ENCODE measurements around the gene TBC1D10B.

TBC1D10B gene

DNA sequence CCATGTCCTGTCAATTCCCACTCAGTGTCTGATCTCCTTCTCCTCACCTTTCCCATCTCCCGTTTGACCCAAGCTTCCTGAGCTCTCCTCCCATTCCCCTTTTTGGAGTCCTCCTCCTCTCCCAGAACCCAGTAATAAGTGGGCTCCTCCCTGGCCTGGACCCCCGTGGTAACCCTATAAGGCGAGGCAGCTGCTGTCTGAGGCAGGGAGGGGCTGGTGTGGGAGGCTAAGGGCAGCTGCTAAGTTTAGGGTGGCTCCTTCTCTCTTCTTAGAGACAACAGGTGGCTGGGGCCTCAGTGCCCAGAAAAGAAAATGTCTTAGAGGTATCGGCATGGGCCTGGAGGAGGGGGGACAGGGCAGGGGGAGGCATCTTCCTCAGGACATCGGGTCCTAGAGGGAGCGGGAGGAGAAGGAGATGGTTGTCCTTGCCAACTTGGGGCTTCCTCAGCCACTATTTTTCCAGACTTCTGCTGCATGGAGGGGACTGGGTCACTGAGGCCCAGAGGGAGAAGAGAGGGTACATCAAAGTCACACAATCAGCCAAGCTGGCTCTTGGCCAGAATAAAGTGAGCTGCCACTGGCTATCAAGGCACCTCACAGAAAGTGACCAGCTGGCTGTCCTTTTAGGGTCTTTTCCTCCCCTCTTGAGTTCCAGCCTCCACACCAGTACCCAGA is 1.9 kb upstream of the TBC1D10B start:
- DNase-seq, result no peak

DNA sequence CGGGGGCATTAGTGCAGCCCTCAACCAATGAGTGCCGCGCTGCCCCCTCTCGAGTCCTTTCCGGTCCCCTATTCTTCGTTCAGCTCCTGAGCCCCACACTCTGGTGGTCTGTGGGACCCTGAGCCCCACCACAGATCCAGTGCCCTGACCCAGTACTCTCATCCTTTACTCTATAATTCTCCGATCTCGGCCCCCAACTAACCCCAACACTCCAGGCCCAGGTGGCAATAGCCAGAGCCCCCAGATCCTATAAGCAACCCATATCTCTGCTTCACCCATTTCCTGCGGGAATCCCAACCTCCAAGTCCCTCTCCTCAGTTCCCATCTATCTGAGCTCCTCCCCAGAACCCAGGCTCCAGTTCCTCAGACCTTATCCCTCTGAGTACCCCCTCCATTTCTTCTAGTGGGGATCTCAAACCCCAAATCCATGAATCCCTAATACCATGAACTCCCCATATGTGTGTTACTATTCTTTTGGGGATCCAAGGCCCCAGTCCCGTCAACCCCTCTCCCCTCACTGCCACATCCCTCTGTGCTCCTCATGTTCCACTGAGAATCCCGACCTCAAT is 1.0 kb upstream of the TBC1D10B start:
- DNase-seq, result no peak

DNA sequence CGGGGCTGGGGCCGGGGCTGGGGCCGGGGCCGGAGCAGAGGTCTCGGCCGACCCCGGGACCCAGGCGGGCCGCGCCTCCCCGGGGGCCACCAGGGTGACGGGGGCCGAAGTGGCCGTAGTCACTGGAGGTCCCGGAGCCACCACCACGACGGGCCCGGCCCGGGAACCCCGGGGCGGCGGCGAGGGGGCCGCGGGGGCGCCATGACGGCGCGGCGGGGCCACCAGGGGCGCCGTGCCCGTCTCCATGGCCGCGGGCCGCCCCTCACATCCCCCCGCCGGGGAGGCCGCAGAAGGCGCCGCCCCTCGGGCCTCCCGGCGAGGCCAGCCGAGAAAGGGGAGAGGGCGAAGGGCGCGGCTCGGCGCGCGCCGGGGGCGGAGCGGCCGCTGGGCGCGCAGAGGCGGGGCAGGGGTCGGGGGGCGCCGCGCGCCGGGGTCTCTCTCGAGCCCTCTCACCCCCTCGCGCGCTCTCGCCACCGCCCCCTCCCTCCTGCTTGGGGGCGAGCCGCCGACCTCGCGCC is 297 bp downstream of the TBC1D10B start:
- DNase-seq, result peak in 1 of 4 experiments; percentile 57

DNA sequence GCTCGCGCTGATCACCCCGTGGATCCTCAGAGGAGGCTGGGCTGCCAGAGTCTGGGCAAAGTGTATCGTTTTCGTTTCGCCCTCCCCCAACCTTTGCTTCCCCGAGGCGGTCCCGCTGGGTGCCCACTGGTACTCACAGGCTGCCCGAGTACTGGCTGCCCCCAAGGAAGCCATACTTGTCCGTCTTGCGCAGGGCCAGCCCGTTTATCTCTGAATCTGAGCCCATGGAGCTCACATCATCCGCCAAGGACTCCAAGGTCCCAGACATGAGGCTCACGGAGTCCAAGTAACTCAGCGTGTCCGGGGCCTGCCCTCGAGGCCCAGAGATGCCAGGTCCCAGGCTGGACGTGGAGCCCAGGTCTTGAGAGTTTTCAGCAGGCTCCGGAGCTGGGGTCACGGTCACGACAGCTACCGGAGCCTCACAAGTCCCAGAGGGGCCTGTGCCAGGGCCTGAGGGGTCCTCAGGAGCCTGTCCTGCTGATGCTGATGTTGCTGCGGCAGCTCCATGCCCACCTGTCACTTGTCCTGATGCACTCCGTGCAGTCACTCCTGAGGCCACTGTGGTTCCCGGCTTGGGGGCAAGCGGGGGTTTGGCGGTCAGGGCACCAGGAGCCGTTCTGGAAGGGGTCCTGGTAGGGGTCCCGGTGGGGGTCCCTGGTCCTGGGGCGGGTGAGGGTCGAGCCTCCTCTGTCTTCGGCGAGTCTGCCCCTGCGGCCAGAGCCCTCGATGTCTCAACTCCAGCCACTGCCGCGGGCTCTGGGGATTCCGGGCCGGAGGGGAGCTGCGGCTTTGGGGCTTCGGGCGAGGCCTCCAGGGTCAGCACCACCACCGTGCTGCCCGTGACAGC is 980 bp downstream of the TBC1D10B start:
- DNase-seq, result peak in 1 of 4 experiments; percentile 7

DNA sequence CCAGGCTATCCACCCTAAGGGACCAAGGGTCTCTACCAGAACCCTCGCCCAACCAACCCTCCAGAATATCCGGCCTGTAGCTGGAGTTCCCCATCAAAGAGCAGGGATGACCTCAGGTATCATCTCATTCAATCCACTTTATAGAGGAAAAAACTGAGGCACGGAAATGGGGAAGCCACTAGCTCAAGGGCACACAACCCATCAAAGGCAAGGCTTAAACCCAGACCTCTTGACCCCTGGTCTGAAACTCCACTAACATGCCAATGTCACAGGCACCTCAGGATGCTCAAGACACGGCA is 1.6 kb downstream of the TBC1D10B start:
- no peak for DNase-seq

DNA sequence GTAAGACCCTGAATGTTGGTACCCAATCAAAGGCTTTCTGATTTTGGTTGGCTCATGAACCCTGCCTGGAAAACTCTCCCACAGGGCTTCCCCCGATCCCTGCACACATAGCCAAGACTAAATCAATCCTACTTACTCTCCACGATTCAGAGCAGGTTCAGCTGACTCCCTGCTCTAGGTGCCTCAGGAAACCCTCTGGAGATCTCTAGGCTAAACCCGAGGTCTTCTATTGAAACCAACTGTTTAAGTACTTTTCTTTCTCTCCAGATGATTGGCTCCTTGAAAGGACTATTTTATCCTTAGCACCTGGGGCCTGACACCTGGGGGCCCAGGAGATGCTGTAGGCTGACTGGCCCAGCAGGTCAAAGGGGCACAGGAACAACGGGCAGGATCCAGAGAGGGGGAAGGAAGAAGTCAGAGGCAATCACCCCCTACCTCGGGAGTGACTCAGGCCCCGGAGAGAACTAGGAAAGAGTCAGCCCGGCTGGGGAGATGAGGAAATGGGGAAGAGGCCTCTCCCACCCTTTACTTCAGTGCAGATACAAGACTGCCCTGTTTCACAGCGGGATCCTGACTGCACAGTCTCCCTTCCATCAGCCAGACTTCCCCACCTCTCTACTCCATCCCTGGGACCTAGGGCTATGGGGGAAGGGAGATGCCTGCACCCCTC is 2.0 kb downstream of the TBC1D10B start:
- no peak for DNase-seq

DNA sequence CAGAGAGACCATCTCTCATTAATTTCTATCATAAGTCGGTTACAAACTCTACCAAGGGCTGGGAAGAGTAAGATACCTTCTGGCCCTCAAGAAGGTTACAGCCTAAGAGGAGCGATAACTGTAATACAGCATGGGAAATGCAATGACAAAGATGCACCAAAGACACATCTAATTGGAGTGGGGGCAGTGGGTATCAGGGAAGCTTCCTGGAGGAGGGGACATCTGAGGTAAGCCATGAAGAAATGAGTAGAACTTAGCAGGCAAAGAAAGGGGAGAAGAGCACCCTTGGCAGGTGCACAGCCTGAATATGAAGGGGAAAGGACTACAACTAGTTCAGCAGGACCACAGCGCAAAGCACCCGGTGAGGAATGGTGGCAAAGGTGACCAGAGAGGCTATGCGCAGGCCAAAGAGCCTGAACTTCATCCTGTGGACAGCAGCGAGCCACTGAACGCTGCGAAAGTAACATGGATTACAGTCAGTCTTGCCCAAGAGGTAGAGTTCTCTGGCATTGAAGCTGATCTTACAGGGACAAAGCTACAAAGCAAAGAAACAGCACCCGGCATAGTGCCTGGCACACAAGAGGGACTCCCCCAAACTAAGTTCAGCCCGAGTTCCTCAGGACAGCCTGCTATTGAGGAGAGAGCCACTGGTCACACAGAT is 2.8 kb downstream of the TBC1D10B start:
- no peak for DNase-seq

DNA sequence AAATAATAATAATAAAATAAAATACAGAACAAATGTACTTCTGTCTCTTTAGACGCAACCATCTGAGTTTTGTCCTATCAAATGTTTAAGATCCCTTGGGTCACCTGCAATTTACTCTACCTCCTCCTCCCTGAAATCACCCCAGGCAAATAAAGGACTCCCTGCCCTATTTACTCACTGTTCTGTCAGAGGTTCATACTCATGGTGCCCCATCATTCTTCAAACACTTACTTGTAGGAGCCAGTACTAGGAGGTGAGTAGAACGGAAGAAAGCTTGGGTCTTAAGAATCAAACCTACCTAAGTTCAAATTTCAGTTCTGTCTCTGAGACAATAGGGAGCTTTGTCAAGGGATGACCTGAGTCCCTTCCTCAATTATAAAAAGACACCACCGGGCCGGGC is 3.8 kb downstream of the TBC1D10B start:
- DNase-seq, result no peak

DNA sequence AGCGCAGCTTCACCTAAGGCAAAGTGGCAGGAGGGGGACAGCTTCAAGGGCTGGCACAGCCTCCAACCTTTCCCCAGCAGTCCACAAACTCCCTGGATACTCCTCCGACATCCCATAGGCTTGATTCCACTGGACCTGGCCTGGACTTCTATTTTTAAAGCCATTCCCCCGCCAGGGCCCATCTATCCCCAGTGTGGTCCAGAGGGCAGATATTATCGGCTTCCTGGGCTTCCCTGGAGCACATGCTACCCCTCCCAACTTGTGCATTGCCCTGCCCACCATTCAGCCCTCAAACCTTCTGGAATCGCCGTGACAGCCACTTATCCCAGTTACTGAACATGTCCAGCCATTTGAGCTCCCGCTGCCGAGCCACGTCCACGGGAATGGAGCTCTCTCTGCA is 5.1 kb downstream of the TBC1D10B start:
- no peak for DNase-seq

DNA sequence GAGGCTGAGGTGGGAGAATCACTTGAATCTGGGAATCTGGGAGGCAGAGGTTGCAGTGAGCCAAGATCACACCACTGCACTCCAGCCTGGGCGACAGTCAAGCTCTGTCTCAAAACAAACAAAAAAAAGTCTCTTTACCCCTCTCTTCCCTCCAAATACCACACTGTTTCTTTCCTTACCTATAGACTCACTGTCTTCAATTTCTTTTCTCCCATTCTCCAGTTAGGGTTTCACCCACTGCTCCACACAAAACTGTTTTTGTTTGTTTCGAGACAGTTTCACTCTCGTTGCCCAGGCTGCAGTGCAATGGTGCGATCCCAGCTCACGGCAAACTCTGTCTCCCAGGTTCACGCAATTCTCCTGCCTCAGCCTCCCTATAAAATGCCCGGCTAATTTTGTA is 9.1 kb downstream of the TBC1D10B start:
- no peak for DNase-seq

DNA sequence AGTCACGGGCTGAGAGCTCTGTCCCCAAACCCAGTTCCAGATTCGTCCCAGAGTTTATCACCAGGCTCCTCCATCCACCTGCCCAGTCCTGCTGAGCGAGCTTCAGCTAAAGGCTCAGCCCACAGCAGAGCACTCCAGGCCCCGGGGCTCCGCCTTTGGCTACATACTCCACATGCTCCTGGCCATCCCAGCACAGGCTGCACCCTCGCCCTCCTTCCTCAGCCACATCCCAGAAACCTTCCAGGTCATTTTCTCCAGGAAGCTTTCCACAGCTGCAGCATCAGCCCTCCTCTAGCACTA is 10.5 kb downstream of the TBC1D10B start:
- no peak for DNase-seq

DNA sequence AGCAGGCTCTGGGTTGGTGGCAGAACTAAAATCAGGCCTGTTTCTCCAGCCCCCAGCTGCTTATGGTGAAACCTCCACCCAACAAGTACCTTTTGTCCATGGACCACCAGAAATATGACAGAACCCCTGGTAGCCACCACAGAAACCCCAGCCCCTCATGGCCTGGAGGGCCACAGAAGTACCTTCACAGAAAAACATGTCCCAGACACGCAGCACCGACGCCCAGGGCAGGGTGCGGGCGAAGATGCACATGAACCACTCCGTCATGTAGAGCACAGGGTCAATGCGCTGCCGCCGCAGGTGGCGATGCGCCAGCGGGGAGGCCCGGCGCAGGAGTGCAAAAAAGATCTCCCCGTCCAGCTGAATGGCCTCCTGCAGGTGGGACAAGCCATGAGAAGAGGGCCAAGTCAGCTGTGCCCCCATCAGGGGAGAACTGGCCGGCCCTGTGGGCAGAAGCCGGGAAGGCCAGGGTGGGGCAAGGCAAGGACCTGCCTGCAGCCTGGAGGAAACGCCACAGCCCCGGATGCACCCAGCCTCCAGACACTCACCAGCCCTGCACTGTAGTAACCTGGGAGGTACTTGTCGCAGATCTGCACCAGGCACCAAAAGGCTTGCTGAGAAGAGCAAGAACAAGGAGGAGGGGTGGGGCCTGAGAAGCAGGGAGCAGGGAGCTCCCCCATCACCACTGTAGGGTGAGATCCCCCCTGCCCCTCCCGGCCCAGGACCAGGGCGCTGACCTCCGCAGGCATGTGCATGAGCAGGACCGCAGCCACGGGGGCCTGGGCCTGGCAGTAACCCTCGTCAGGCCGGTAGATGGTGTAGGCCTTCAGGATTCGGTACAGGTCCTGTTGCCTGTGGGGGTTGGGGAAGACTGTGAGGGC is 11.1 kb downstream of the TBC1D10B start:
- no peak for DNase-seq

DNA sequence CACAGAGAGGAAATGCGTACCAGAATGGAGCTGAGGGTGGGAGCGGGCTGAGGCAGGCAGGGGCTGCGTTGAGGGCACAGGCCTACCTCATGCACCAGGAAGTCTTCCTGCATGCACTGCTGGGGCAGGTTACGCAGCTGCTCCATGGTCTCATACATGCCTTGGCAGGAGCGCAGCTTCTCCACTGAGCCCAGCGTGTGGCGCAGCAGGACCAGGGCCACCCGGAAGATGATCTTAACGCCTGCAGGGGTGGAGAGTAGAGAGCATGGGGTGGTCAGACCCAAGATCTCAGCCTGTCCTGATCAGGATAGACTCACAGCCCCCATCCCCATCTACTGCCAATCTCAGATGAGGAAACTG is 11.7 kb downstream of the TBC1D10B start:
- no peak for DNase-seq

DNA sequence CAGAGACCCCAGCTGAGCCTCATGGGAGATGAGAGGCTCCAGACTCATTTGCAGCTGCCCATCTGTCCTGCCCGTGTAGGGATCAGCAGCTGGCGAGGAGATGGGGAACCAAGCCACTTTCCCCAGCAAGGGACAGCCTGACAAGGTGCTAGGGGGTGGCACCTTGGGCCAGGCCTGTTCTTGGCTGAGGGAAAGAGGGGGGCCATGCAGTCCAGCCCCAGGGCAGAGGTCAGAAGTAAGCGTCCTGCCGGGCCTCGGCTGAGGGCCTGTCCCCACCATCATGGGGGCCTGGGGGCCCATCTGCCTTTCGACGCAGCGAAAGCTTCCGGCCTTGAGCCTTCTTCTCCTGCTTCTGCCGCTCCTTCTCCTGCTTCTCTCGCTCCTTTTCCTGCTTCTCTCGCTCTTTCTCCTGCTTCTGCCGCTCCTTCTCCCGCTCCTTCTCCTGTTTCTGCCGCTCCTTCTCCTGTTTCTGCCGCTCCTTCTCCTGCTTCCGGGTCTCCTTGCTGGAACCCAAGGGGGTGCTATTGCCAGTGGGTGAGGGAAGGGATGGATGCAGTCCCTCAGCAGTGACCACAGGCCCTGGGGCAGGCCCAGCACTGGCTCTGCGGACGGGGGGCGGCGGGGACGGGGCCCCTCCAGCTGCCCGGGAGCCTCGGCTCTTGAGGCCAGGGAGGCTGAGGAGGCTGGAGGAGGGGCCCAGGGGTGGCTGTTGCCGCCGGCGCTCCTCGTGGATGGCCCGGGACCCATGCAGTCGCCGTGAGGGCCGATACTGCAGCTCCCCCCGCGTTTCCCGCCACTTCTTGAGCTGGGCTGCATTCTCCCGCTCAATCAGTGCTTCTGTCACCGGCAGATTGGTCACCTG is 12.3 kb downstream of the TBC1D10B start:
- DNase-seq, result no peak

DNA sequence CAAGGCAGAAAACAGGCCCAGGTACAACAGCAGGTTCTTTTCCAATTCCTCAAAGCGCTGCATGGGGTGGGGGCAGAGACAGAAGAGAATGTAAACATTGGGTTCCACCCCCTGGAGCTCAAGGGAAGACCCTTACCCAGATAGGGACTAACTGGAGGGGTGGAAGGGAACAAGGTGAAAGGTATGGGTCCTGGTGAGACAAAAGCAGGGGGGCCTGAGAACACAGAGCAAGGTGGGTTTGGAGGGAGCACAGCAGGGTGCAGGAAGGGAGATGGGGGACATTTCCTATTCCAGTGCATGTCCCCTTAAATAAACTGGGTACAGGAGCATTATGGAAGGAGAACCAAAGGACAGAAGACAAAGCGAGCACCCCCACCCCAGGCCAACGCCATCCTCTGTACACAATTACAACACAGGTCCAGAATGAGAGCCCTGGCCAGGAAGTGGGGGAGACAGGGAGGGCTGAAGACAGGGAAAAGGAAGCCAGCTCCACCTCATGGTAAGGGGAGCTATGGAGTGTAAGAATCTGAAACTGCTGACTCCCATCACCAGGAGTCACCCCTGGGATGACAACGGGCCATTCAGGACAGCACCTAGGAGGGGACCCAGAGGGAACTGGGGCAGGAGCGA is 13.1 kb downstream of the TBC1D10B start:
- DNase-seq, result no peak

DNA sequence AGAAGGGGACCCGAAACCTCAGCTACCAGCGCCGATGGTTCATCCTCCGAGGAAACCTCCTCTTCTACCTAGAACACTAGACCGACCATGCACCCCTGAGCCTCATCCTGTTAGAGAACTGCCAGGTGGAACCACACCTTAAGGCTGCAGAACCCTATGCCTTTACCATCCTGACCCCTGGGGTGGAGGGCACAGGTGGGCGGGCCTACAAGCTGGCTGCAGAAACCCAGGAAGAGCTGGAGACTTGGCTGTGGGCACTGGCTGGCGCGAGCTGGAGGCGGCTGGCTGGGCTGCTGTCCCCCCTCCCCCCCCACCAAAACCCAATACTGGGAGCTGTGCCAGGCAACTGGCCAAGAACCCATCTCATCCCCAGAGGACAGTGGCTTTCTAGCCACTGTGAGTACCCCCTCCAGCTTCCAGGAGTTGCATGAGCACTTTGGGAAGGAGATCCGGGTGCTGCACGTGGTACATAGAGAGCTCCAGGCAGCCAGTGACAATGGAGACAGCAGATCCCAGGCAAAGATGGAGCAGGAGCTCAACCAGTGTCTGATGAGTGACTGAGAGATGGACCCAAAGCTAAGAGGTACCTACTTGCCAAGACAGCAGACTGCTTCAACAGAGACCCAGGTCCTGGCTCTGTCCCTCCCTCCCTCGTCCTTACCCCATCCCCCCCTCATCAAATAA is 13.8 kb downstream of the TBC1D10B start:
- DNase-seq, result no peak

DNA sequence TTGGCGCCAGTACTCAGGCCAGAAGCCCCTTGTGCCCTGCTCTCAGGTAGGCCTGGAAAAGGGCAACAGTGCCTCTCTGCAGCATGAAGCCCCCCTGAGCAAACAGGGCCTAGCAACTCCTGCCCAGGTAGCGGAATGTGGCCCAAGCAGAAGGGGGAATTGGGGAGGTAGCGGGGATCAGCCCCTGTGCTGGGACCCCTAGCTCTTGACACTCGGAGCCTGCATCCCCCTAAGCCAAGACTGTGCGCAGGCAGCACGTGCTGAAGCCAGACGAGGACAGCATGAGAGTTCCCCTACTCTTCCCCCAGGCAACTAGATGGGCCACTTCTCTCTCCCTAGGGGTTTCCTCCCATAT is 14.4 kb downstream of the TBC1D10B start:
- no peak for DNase-seq

DNA sequence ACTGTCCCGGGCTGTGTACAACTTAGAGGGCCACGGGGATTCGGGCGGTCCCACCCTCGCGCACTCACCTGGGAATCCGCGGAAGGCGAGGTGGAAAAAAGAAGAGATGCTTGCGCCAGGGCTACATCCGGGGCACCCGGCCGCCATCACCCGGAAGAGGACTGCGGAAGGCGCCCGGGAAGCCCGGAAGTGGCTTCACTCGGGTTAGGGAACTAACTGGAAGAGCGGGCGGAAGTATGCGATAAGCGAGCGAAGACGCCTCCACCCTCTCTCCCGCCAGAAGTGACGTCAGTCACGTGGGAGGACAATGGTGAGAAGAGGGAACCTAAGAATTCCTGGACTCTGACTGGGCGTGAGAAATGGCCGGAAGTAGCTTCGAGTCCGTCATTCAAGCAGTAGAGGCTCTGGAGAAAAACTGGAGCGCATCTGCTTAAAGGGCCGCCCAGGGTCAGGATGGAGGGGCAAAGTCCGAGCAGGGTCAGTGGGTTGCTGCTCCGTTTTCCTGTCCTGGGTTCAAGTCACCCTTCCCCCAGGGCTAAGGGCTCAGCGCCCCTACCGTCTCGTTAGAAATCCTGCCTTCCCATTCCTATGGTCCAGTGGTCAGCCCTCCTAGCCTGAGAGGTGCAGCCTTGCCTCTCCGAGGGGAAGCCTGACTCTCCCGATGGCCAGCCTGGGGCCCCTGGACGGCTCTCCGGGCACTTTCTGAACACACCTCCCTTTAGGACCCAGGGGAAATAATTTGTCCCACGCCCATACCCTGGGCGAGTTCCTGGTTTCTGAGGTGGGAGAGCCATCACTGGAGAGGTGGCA is 14.9 kb downstream of the TBC1D10B start, which contains the start of gene CD2BP2:
CD2BP2 (minus strand) TSS at position 165 of the 810 bp plus-strand sequence. CDS start 627 bp downstream, outside the sequence.
- DNase-seq, result peak; percentile 70 to 80 (median 78)
